K562 treated with DMSO at 1 percent for 48 hours (cell line): ENCODE measurements around the gene BMP6. TPM values are rescaled to one million over a fixed set of nuclear protein-coding genes. Genes with fewer than 3 reads are reported as not detected.

ENCODE experiments used
- total RNA-seq: library from RNA; unstranded; fragments of 300-600 nt; gene quantifications from 2 replicates; pipeline ENCODE4 v1.2.3, GENCODE V29; 2022; ENCODE audit warnings: low replicate concordance; ENCODE audit errors: extremely low read depth

BMP6 gene
- not detected in 2 replicates for total RNA-seq

GRCh38 chr6:7725849-7726415 is at the start of gene BMP6:
Gene BMP6, plus strand, starts transcription at chr6:7726099. Its CDS starts 857 bp downstream, at chr6:7726956.

GRCh38 chr6:7910654-7911344 is 184.9 kb downstream of the BMP6 start, which contains the start of gene TXNDC5:
Gene TXNDC5, minus strand, starts transcription at chr6:7910788. Its CDS starts 12 bp downstream, at chr6:7910776.

Other genes with a start within 250 kb of the BMP6 start
- gene DSP, start 184.4 kb upstream of the BMP6 start, total RNA-seq, result not detected in 2 replicates
- gene SNRNP48, start 135.9 kb upstream of the BMP6 start, total RNA-seq, result not detected in 2 replicates
- not detected in 2 replicates for gene TXNDC5, start 184.7 kb downstream of the BMP6 start, total RNA-seq